Gastrocnemius medialis (tissue), 4 donors: Measurements from ENCODE around the gene GMCL2.

Experiments used
- CTCF ChIP-seq, 5 experiments: fragments of 450-650 bp in 3 of 5; fragments of 200-600 bp in 2 of 5; sonication (generic) in 2 of 5; IDR thresholded peaks in 4 of 5; conservative IDR thresholded peaks in 1 of 5; 1 replicate in 4 of 5; 2 replicates in 1 of 5; pipeline ENCODE4 v1.5.1; 2016 to 2019; ENCODE audit warnings: antibody characterized with exemption in 5 of 5, mild to moderate bottlenecking in 3 of 5, moderate library complexity in 3 of 5
- POLR2A ChIP-seq, 2 donors: fragments of 450-650 bp; IDR thresholded peaks; one replicate each; pipeline ENCODE4 v1.6.1; 2017; ENCODE audit warnings: antibody characterized with exemption in 2 of 2, mild to moderate bottlenecking in 2 of 2, moderate library complexity in 2 of 2

GRCh38 chr5:178193251-178193809 lies 6.2 kb upstream of the GMCL2 start:
- no peak for TF ChIP-seq CTCF (IDR thresholded peaks at IDR 0.05 in 4 of 5, conservative IDR thresholded peaks at IDR 0.05 in 1 of 5)
- no peak for TF ChIP-seq POLR2A (IDR thresholded peaks at IDR 0.05)
